Cerebellar nuclear complex (tissue), 1 donor: Measurements from ENCODE around the gene ME3.
A peak's percentile ranks its signal among the peaks of the same experiment; 100 is the strongest.
"Not testable (repeated sequence)": the region's sequence is repeated elsewhere in the genome, so short reads cannot be mapped to it uniquely, and the experiment has no call there.

Source experiments
- DNase-seq, 2 experiments: peaks; one replicate each; lab custom pipeline; 2025; lab: John Stamatoyannopoulos, UW

Gene ME3

GRCh38 chr11:86587264-86588193, 84.9 kb downstream of the ME3 start:
- no peak for DNase-seq

GRCh38 chr11:86586307-86586706, 86.1 kb downstream of the ME3 start:
- DNase-seq = no peak

- DNase-seq = no peak
Observed at GRCh38 chr11:86582898-86583297, 89.5 kb downstream of the ME3 start.

- DNase-seq = no peak
Observed at GRCh38 chr11:86580535-86580934, 91.9 kb downstream of the ME3 start.

- no peak for DNase-seq
Observed at GRCh38 chr11:86579406-86579731, 93.0 kb downstream of the ME3 start.

- DNase-seq = no peak
Observed at GRCh38 chr11:86578727-86579405, 93.5 kb downstream of the ME3 start.

- no peak for DNase-seq
Observed at GRCh38 chr11:86577644-86578636, 94.5 kb downstream of the ME3 start.

- DNase-seq = no peak
Observed at GRCh38 chr11:86576946-86577624, 95.3 kb downstream of the ME3 start.

- no peak for DNase-seq
Observed at GRCh38 chr11:86575927-86576326, 96.5 kb downstream of the ME3 start.

GRCh38 chr11:86575208-86575855, 97.1 kb downstream of the ME3 start:
- no peak for DNase-seq

- peak in 1 of 2 experiments; percentile 22 for DNase-seq
Observed at GRCh38 chr11:86574493-86575207, 97.8 kb downstream of the ME3 start.

- DNase-seq = no peak
Observed at GRCh38 chr11:86571273-86571948, 101.0 kb downstream of the ME3 start.

GRCh38 chr11:86570451-86570850, 102.0 kb downstream of the ME3 start:
- DNase-seq = no peak

GRCh38 chr11:86570020-86570419, 102.4 kb downstream of the ME3 start:
- no peak for DNase-seq

GRCh38 chr11:86569109-86569508, 103.3 kb downstream of the ME3 start:
- DNase-seq = no peak

- DNase-seq = no peak
Observed at GRCh38 chr11:86565801-86566312, 106.6 kb downstream of the ME3 start.

- no peak for DNase-seq
Observed at GRCh38 chr11:86565388-86565787, 107.0 kb downstream of the ME3 start.

GRCh38 chr11:86562842-86563241, 109.6 kb downstream of the ME3 start:
- DNase-seq = not testable (repeated sequence)

GRCh38 chr11:86559311-86559945, 113.0 kb downstream of the ME3 start:
- DNase-seq = no peak
